HFFc6 (cell line): ENCODE data around the gene OR10AD1. TPM values are rescaled to one million over a fixed set of nuclear protein-coding genes. Genes with fewer than 3 reads are reported as not detected.

Experiments
- DNase-seq: peaks from one replicate; pipeline ENCODE4 v3.0.0-alpha.2; 2018
- H3K27ac Mint-ChIP-seq: 2 replicates; pipeline ENCODE4 v1.8.0; 2020; ENCODE audit warnings: mild to moderate bottlenecking, mixed read lengths
- H3K27me3 Mint-ChIP-seq: 2 replicates; pipeline ENCODE4 v1.8.0; 2021; ENCODE audit warnings: mild to moderate bottlenecking, moderate library complexity, mixed read lengths; ENCODE audit not compliant: insufficient read depth
- H3K36me3 Mint-ChIP-seq: 2 replicates; pipeline ENCODE4 v1.8.0; 2021; ENCODE audit warnings: low read depth, mixed read lengths
- H3K4me1 Mint-ChIP-seq: 2 replicates; pipeline ENCODE4 v1.8.0; 2020; ENCODE audit warnings: low read depth, mixed read lengths
- H3K4me3 Mint-ChIP-seq: 2 replicates; pipeline ENCODE4 v1.8.0; 2020; ENCODE audit warnings: mild to moderate bottlenecking, moderate library complexity, mixed read lengths
- H3K9me3 Mint-ChIP-seq: 2 replicates; pipeline ENCODE4 v1.8.0; 2020; ENCODE audit warnings: mild to moderate bottlenecking, mixed read lengths
- CTCF ChIP-seq: fragments of 200-600 bp; sonication (generic); IDR thresholded peaks from 2 replicates; pipeline ENCODE4 v1.5.0; 2021; ENCODE audit warnings: antibody characterized with exemption, mild to moderate bottlenecking
- total RNA-seq, 6 experiments: library from RNA; stranded (reverse); fragmentation: NEBNext Ultra II Directional; extraction: Animal tissue kit (Norgen Biotek cat#: 25700); gene quantifications; 2 replicates in 1 of 6; 3 replicates in 5 of 6; pipeline ENCODE4 v1.2.3, GENCODE V29; 2021

The OR10AD1 gene
- total RNA-seq, 6 experiments from 2014 or later = not detected

GRCh38 chr12:48183876-48184548, 19.1 kb downstream of the OR10AD1 start:
- no peak overlapping the region for H3K27ac Mint-ChIP-seq
- H3K27me3 Mint-ChIP-seq = peaks cover 40% of the 10 kb centered on the region
- no peak for DNase-seq
- no peaks in the 10 kb centered on the region for H3K36me3 Mint-ChIP-seq
- H3K4me3 Mint-ChIP-seq = peak overlapping the region; percentile 92
- H3K4me1 Mint-ChIP-seq = peaks cover 27% of the 10 kb centered on the region
- no peaks in the 10 kb centered on the region for H3K9me3 Mint-ChIP-seq
- TF ChIP-seq CTCF = peak; percentile 27

- Mint-ChIP-seq H3K4me3 (peak within 1 kb of the TSS; percentile 92), H3K36me3 (no peaks in the 10 kb centered on the region), H3K27ac (peak within 1 kb of the TSS; percentile 76), H3K27me3 (peaks cover 43% of the 10 kb centered on the region), H3K4me1 (peaks cover 20% of the 10 kb centered on the region), H3K9me3 (no peaks in the 10 kb centered on the region)
- peak; percentile 75 for DNase-seq
- TF ChIP-seq CTCF = peak; percentile 67
Observed at GRCh38 chr12:48183091-48183875, 19.8 kb downstream of the OR10AD1 start, which contains the start of gene CCDC184. Gene CCDC184, plus strand, starts transcription at chr12:48183644. Its CDS starts 479 bp downstream, at chr12:48184123.

GRCh38 chr12:48182631-48183030, 20.5 kb downstream of the OR10AD1 start:
- Mint-ChIP-seq H3K36me3 (no peaks in the 10 kb centered on the region), H3K27me3 (peaks cover 49% of the 10 kb centered on the region), H3K4me1 (peaks cover 17% of the 10 kb centered on the region), H3K4me3 (peak overlapping the region; percentile 92), H3K27ac (peak overlapping the region; percentile 76), H3K9me3 (no peaks in the 10 kb centered on the region)
- no peak for DNase-seq
- no peak for TF ChIP-seq CTCF

DNA sequence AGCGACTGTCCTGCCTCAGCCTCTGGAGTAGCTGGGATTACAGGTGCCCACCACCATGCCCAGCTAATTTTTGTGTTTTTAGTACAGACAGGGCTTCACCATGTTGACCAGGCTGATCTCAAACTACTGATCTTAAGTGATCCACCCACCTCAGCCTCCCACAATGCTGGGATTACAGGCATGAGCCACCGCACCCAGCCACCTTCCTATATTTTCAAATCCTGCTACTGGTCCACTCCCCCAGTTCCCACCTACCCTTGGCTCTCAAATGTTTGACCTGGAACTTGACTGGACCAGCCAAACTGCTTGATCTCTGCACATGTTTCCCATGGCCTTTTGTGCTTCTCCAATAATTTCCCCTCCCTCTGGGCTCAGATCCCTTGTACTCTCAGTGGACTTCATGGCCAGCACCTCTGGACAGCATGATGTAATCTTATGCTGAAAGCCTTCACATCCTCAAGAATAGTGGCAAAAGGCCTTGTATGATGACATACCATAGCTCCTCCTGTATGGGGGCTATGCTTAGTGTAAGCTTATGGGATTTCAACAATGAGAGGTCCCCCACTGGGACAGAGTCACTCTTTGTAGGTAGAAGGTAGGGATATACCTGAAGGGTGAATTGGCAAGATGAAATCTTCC, 22.1 kb downstream of the OR10AD1 start:
- Mint-ChIP-seq H3K27me3 (peaks cover 46% of the 10 kb centered on the region), H3K4me3 (no peak overlapping the region), H3K36me3 (no peaks in the 10 kb centered on the region), H3K9me3 (no peaks in the 10 kb centered on the region), H3K27ac (no peak overlapping the region), H3K4me1 (peaks cover 16% of the 10 kb centered on the region)
- DNase-seq = no peak
- TF ChIP-seq CTCF = no peak

DNA sequence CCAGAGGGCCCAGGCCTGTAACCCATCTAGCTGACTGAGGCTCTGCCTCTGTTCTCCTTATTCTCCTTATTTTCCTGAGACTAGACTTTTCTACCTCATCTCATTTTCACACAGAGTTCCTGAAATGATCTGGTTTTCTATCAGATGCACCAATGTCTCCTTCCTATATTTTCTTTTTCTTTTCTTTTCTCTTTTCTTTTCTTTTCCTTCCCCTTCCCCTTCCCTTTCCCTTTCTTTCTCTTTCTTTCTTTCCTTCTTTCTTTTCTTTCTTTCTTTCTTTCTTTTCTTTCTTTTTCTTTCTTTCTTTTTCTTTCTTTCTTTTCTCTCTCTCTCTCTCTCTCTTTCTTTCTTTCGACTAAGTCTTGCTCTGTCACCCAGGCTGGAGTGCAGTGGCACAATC, 22.7 kb downstream of the OR10AD1 start:
- H3K9me3 Mint-ChIP-seq = no peaks in the 10 kb centered on the region
- H3K4me1 Mint-ChIP-seq = peaks cover 20% of the 10 kb centered on the region
- H3K27me3 Mint-ChIP-seq = peaks cover 42% of the 10 kb centered on the region
- H3K36me3 Mint-ChIP-seq = no peaks in the 10 kb centered on the region
- H3K4me3 Mint-ChIP-seq = no peak overlapping the region
- TF ChIP-seq CTCF = no peak
- DNase-seq = no peak
- H3K27ac Mint-ChIP-seq = no peak overlapping the region
